Measurements from ENCODE around the gene COL1A2.
A peak's percentile ranks its signal among the peaks of the same experiment; 100 is the strongest.

The COL1A2 gene

GRCh38 chr7:94414481-94414880, 19.8 kb downstream of the COL1A2 start:
- TF ChIP-seq CTCF (conservative IDR thresholded peaks at IDR 0.05; ENCODE audit: low read depth, low read length) = no peak
- no peak overlapping the region for H3K4me3 ChIP-seq (ENCODE audit: low read depth, low read length)
- peak; percentile 50 for DNase-seq (ENCODE audit: low read depth)

GRCh38 chr7:94414980-94415379, 20.3 kb downstream of the COL1A2 start:
- TF ChIP-seq CTCF (conservative IDR thresholded peaks at IDR 0.05; ENCODE audit: low read depth, low read length) = no peak
- H3K4me3 ChIP-seq (ENCODE audit: low read depth, low read length) = no peak overlapping the region
- peak; percentile 19 for DNase-seq (ENCODE audit: low read depth)

- no peak overlapping the region for H3K4me3 ChIP-seq (ENCODE audit: low read depth, low read length)
- no peak for TF ChIP-seq CTCF (conservative IDR thresholded peaks at IDR 0.05; ENCODE audit: low read depth, low read length)
- DNase-seq (ENCODE audit: low read depth) = peak; percentile 22
Measured at GRCh38 chr7:94417306-94417705, 22.6 kb downstream of the COL1A2 start.

- peak; percentile 40 for DNase-seq (ENCODE audit: low read depth)
- TF ChIP-seq CTCF (conservative IDR thresholded peaks at IDR 0.05; ENCODE audit: low read depth, low read length) = no peak
- H3K4me3 ChIP-seq (ENCODE audit: low read depth, low read length) = no peak overlapping the region
Measured at GRCh38 chr7:94417901-94418300, 23.2 kb downstream of the COL1A2 start.

- DNase-seq (ENCODE audit: low read depth) = peak; percentile 23
- no peak for TF ChIP-seq CTCF (conservative IDR thresholded peaks at IDR 0.05; ENCODE audit: low read depth, low read length)
- H3K4me3 ChIP-seq (ENCODE audit: low read depth, low read length) = no peak overlapping the region
Measured at GRCh38 chr7:94418851-94419250, 24.2 kb downstream of the COL1A2 start.

GRCh38 chr7:94420328-94420727, 25.6 kb downstream of the COL1A2 start:
- peak; percentile 38 for DNase-seq (ENCODE audit: low read depth)
- no peak overlapping the region for H3K4me3 ChIP-seq (ENCODE audit: low read depth, low read length)
- TF ChIP-seq CTCF (conservative IDR thresholded peaks at IDR 0.05; ENCODE audit: low read depth, low read length) = no peak

- DNase-seq (ENCODE audit: low read depth) = peak; percentile 35
- TF ChIP-seq CTCF (conservative IDR thresholded peaks at IDR 0.05; ENCODE audit: low read depth, low read length) = no peak
- no peak overlapping the region for H3K4me3 ChIP-seq (ENCODE audit: low read depth, low read length)
Measured at GRCh38 chr7:94421681-94422080, 27.0 kb downstream of the COL1A2 start.

Data from choroid plexus epithelial cell (primary cell).